Measurements from ENCODE around the gene ADARB2.

The ADARB2 gene

DNA sequence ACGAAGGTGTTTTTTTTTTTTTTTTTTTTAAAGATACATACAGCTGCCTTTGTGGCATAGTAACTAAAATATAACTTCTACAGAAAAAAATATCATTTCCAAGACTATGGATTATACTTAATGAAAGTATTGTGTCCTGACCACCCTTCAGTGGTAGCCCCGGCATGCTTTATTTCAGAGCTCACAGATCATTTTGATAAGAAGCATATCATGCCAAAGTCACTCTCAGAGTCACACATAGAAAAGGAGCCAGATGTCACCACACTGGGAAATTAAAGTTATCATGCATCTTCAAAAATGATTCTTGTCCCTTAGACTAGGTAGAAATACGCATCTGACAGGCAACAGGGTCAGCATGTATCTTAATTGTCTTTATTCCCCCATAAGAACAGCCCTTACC is 3.0 kb downstream of the ADARB2 start:
- Histone ChIP-seq H3K4me3 (ENCODE audit: low read depth, low read length) (no peak overlapping the region), H3K36me3 (ENCODE audit: control insufficient read depth, insufficient read depth, low read length) (no peaks in the 10 kb centered on the region), H3K27me3 (ENCODE audit: control insufficient read depth, insufficient read depth, low read length) (peaks cover 42% of the 10 kb centered on the region), H3K9ac (ENCODE audit: low read depth, low read length) (no peak overlapping the region), H3K4me1 (ENCODE audit: control insufficient read depth, insufficient read depth, low read length) (peaks cover 7% of the 10 kb centered on the region), H3K9me3 (ENCODE audit: control insufficient read depth, insufficient read depth, low read length) (no peaks in the 10 kb centered on the region)

DNA sequence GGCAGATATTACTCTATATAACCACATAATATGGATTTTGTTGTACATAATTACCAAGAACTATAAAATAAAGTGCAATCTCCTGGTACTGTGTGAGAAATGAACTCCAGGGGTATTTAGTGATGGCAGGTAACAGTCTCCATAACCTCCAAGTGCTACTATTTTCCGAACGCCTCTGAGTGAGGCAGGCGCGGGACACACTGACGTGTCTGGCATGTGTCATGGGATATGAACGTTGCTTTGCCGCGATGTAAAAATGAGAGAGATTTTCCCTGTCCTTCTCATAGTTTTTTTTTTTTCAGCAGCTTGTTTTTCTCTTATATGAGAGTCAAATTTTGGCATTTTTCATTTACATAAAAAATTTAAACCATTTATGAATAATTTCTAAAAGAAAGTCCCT is 3.6 kb downstream of the ADARB2 start:
- Histone ChIP-seq H3K27me3 (ENCODE audit: control insufficient read depth, insufficient read depth, low read length) (peaks cover 37% of the 10 kb centered on the region), H3K9me3 (ENCODE audit: control insufficient read depth, insufficient read depth, low read length) (no peaks in the 10 kb centered on the region), H3K4me1 (ENCODE audit: control insufficient read depth, insufficient read depth, low read length) (peaks cover 7% of the 10 kb centered on the region), H3K9ac (ENCODE audit: low read depth, low read length) (no peak overlapping the region), H3K36me3 (ENCODE audit: control insufficient read depth, insufficient read depth, low read length) (no peaks in the 10 kb centered on the region), H3K4me3 (ENCODE audit: low read depth, low read length) (no peak overlapping the region)

DNA sequence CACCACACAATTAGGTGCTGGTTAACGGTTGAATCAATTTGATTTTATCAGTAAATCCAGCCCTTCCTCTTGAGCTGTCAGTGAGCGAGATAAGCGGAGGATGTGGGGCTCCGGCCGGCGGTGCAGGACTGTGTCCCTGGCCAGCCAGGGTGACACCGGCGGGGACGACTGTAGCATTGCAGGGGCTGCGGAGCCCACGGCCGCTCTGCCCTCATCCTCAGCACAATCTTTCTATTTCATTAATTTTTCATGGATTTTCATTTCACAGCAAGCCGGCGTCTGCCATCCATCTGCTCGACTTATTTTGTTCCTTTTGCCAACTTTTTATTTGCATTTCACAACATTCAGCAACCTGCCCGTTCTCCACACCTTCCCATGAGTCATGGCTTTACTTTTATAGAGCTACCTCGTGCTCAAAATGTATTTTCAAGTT is 4.7 kb downstream of the ADARB2 start:
- H3K4me3 ChIP-seq (ENCODE audit: low read depth, low read length) = no peak overlapping the region
- peaks cover 3% of the 10 kb centered on the region for H3K4me1 ChIP-seq (ENCODE audit: control insufficient read depth, insufficient read depth, low read length)
- no peaks in the 10 kb centered on the region for H3K36me3 ChIP-seq (ENCODE audit: control insufficient read depth, insufficient read depth, low read length)
- no peak overlapping the region for H3K9ac ChIP-seq (ENCODE audit: low read depth, low read length)
- peaks cover 26% of the 10 kb centered on the region for H3K27me3 ChIP-seq (ENCODE audit: control insufficient read depth, insufficient read depth, low read length)
- H3K9me3 ChIP-seq (ENCODE audit: control insufficient read depth, insufficient read depth, low read length) = no peaks in the 10 kb centered on the region

DNA sequence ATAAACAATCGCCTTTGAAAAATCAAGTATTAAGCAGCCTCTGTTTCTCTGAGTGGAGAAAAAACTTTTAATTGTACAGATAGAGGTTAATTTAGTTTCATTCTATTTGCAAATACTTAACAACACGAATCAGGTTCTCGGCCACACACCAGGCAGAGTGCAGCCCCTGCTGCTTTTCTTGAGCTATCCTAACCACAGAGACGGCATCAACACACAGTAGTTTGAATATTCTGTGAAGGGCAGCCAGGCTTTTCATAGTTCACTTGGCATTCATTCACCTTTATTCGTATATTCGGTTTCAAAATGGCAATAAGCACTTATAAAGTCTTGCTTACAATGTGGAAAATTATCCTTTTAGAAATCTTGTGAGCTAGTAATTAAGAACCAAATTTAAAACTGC is 5.7 kb downstream of the ADARB2 start:
- Histone ChIP-seq H3K36me3 (ENCODE audit: control insufficient read depth, insufficient read depth, low read length) (no peaks in the 10 kb centered on the region), H3K9ac (ENCODE audit: low read depth, low read length) (no peak overlapping the region), H3K4me1 (ENCODE audit: control insufficient read depth, insufficient read depth, low read length) (peaks cover 3% of the 10 kb centered on the region), H3K9me3 (ENCODE audit: control insufficient read depth, insufficient read depth, low read length) (no peaks in the 10 kb centered on the region), H3K27me3 (ENCODE audit: control insufficient read depth, insufficient read depth, low read length) (peaks cover 24% of the 10 kb centered on the region), H3K4me3 (ENCODE audit: low read depth, low read length) (no peak overlapping the region)

DNA sequence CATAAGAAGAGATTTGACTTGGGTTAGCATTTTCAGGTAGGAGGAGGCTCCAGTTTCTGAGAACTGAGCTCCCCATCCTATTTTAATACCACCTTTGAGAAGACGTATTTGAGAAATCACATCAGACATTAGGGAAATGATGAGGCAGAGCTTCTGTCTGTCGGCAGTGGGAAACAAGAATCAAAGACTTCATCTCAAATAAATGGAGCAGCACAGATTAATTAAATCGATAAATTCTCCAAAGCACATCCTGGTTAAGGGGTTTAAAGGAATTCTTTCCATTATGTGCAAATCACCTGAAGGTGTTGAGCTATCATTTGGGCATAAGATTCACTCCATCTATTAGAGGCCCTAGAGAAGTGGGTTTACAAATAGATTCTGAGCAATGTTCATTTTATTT is 7.6 kb downstream of the ADARB2 start:
- H3K27me3 ChIP-seq (ENCODE audit: control insufficient read depth, insufficient read depth, low read length) = peaks cover 6% of the 10 kb centered on the region
- H3K9ac ChIP-seq (ENCODE audit: low read depth, low read length) = no peak overlapping the region
- no peaks in the 10 kb centered on the region for H3K36me3 ChIP-seq (ENCODE audit: control insufficient read depth, insufficient read depth, low read length)
- no peaks in the 10 kb centered on the region for H3K9me3 ChIP-seq (ENCODE audit: control insufficient read depth, insufficient read depth, low read length)
- peaks cover 3% of the 10 kb centered on the region for H3K4me1 ChIP-seq (ENCODE audit: control insufficient read depth, insufficient read depth, low read length)
- no peak overlapping the region for H3K4me3 ChIP-seq (ENCODE audit: low read depth, low read length)

DNA sequence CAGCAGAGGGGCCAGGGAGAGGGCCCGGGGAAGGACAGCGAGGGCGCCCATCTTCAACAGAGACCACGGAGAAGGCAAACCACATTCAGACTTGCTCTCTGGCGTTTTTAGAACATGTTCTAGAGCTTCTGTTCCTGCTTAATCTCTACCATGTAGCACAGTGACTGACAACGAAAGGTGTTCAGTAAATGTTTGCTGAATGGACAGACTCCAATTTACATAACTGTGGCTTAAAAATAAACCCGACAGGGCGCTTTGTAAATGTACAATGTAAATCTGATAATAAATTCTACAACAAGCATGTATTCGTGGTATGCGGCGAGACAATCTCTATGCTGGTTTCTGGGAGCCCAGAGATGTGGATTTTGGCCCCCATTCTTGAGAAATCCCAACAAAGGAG is 10.5 kb downstream of the ADARB2 start:
- no peaks in the 10 kb centered on the region for H3K9me3 ChIP-seq (ENCODE audit: control insufficient read depth, insufficient read depth, low read length)
- H3K36me3 ChIP-seq (ENCODE audit: control insufficient read depth, insufficient read depth, low read length) = no peaks in the 10 kb centered on the region
- H3K9ac ChIP-seq (ENCODE audit: low read depth, low read length) = no peak overlapping the region
- H3K4me1 ChIP-seq (ENCODE audit: control insufficient read depth, insufficient read depth, low read length) = peaks cover 3% of the 10 kb centered on the region
- H3K27me3 ChIP-seq (ENCODE audit: control insufficient read depth, insufficient read depth, low read length) = no peaks in the 10 kb centered on the region
- H3K4me3 ChIP-seq (ENCODE audit: low read depth, low read length) = no peak overlapping the region

DNA sequence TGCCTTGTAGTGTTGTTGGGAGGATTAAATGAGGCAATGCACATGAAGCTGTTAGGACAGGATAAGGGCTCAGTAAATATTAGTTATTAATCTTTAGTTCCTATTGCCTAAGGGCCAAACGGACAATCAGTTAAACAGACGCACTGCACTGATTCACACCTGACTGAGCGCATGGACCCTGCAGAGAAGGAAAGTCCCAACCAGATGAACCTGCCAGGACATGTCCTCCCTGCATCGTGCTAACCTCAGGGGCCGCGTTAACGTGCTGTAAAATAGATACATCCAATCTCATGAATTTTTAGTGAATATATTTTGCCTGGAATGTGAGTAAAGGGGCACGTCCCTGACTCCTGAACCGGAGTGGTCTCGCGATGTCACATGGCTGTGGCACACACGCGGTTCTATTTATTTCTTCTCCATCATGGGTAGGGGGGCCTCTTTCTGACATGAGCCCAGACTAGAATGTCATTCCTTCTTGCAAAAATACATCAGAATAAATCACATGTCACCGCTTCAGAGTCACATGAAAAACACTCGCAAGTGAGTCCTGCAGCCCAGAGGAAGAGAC is 12.3 kb downstream of the ADARB2 start:
- Histone ChIP-seq H3K27me3 (ENCODE audit: control insufficient read depth, insufficient read depth, low read length) (no peaks in the 10 kb centered on the region), H3K4me1 (ENCODE audit: control insufficient read depth, insufficient read depth, low read length) (no peaks in the 10 kb centered on the region), H3K4me3 (ENCODE audit: low read depth, low read length) (no peak overlapping the region), H3K9ac (ENCODE audit: low read depth, low read length) (no peak overlapping the region), H3K9me3 (ENCODE audit: control insufficient read depth, insufficient read depth, low read length) (no peaks in the 10 kb centered on the region), H3K36me3 (ENCODE audit: control insufficient read depth, insufficient read depth, low read length) (no peaks in the 10 kb centered on the region)

DNA sequence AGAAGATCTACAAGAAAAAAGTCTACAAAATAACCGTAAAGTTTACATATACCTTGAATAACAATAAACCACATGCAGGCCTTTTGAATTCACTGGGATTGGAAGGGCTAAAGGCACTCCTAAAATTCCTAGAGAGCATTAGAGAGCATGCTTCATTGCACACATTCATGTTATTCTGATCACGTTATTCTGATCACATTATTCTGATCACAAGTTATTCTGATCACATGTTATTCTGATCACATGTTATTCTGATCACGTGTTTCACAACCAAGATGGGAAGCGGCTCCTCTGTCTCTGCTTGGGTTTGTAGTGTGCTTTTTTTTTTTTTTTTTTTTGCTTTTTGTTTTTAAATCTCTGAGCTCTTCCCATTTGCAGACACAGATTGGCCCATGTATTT is 20.5 kb downstream of the ADARB2 start:
- no peaks in the 10 kb centered on the region for H3K9me3 ChIP-seq (ENCODE audit: control insufficient read depth, insufficient read depth, low read length)
- H3K4me1 ChIP-seq (ENCODE audit: control insufficient read depth, insufficient read depth, low read length) = peaks cover 10% of the 10 kb centered on the region
- peaks cover 5% of the 10 kb centered on the region for H3K27me3 ChIP-seq (ENCODE audit: control insufficient read depth, insufficient read depth, low read length)
- no peaks in the 10 kb centered on the region for H3K36me3 ChIP-seq (ENCODE audit: control insufficient read depth, insufficient read depth, low read length)
- no peak overlapping the region for H3K9ac ChIP-seq (ENCODE audit: low read depth, low read length)
- H3K4me3 ChIP-seq (ENCODE audit: low read depth, low read length) = no peak overlapping the region

DNA sequence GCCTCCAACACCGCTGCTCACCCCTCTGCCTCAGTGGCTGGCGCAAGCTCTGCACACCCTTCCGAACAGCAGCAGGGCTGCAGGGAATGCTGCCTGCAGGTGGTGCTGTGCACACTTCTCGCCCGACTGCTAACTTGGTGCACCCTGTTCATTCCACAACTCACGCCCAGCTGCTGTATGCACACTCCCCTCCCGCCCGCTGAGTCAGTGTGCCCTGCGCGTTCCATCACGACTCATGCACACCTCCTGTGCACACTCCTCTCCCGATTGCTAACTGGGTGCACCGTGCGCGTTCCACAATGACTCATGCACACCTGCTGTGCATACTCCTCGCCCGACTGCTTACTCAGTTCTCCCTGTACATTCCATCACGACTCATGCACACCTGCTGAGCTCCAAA is 21.5 kb downstream of the ADARB2 start:
- Histone ChIP-seq H3K4me3 (ENCODE audit: low read depth, low read length) (peak overlapping the region; percentile 33), H3K36me3 (ENCODE audit: control insufficient read depth, insufficient read depth, low read length) (no peaks in the 10 kb centered on the region), H3K27me3 (ENCODE audit: control insufficient read depth, insufficient read depth, low read length) (peaks cover 5% of the 10 kb centered on the region), H3K4me1 (ENCODE audit: control insufficient read depth, insufficient read depth, low read length) (peaks cover 10% of the 10 kb centered on the region), H3K9me3 (ENCODE audit: control insufficient read depth, insufficient read depth, low read length) (no peaks in the 10 kb centered on the region), H3K9ac (ENCODE audit: low read depth, low read length) (no peak overlapping the region)

DNA sequence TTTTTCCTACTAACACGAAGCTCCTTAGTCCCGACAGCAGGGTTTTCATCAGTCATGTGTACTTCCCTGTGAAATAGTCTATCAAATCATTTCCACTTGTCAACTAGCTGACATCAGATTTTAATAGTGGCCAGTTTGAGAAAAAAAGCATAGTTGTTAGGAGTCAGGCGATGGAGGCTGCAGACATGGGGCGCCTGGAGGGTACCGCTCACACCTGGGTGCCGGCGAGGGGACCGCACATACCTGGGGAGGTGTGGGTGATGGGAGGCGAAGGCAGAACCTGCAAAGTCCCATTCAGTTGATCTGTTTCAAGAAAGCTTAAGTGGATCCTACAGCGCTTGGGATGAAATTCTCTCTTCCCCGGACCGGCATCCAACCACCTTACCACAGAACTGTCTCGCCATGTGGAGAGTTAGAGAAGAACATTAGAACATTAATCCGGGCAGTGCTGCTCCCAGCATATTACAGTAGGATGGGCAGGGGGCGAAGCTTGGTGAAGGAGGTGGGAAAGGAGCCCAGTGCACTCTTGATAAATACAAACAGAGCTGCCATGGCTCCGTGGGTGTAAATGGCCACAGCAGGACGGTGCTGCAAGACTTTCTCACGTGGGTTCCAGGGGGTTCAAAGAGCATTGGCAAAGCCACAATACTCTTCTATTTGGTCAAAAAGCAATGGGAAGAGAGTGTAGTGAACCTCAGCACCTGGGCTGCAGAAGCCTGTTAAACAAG is 24.2 kb downstream of the ADARB2 start:
- Histone ChIP-seq H3K9ac (ENCODE audit: low read depth, low read length) (no peak overlapping the region), H3K27me3 (ENCODE audit: control insufficient read depth, insufficient read depth, low read length) (peaks cover 5% of the 10 kb centered on the region), H3K4me3 (ENCODE audit: low read depth, low read length) (no peak overlapping the region), H3K9me3 (ENCODE audit: control insufficient read depth, insufficient read depth, low read length) (no peaks in the 10 kb centered on the region), H3K4me1 (ENCODE audit: control insufficient read depth, insufficient read depth, low read length) (peaks cover 10% of the 10 kb centered on the region), H3K36me3 (ENCODE audit: control insufficient read depth, insufficient read depth, low read length) (no peaks in the 10 kb centered on the region)

DNA sequence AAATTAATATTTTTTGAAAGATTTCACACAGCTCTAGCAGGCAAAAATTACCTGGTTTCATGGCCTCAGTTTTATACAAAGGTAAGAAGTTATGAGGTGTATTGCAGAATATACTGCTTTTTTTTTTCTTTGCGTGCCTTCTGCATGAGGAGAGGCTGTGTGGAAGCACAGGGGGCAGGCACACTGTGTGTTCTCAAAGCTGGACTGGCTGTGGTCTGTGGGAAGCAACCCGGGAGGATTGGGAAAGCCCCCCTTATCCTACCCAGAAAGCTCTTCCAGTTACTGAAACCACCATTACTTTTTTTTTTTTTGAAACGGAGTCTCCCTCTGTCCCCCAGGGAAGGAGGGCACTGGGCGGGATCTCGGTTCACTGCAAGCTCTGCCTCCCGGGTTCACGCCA is 25.0 kb downstream of the ADARB2 start:
- H3K27me3 ChIP-seq (ENCODE audit: control insufficient read depth, insufficient read depth, low read length) = peaks cover 5% of the 10 kb centered on the region
- no peak overlapping the region for H3K9ac ChIP-seq (ENCODE audit: low read depth, low read length)

DNA sequence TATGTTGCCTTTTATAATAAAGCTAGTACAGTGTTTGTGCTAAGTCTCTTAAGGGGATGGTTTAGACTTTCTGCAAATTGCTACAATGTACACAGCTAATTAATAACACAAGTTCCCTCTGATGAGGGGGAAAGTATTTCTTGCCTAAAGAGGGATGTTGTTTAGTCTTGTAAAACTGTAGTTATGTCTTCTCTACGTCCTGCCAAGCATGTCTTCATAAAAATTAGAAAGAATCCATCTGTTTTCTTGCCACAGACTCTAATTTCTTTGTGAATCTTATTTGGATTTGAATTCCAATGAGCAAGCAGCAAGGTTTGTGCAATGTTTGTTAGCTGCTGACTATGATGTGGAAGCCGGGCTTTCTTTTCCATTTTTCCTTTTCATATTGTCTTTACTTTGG is 28.2 kb downstream of the ADARB2 start:
- no peak overlapping the region for H3K4me3 ChIP-seq (ENCODE audit: low read depth, low read length)
- H3K9me3 ChIP-seq (ENCODE audit: control insufficient read depth, insufficient read depth, low read length) = no peaks in the 10 kb centered on the region
- no peaks in the 10 kb centered on the region for H3K27me3 ChIP-seq (ENCODE audit: control insufficient read depth, insufficient read depth, low read length)
- H3K4me1 ChIP-seq (ENCODE audit: control insufficient read depth, insufficient read depth, low read length) = no peaks in the 10 kb centered on the region
- H3K9ac ChIP-seq (ENCODE audit: low read depth, low read length) = no peak overlapping the region
- no peaks in the 10 kb centered on the region for H3K36me3 ChIP-seq (ENCODE audit: control insufficient read depth, insufficient read depth, low read length)

More for the DNA sequence above, 25.0 kb downstream of the ADARB2 start:
- Histone ChIP-seq H3K36me3 (ENCODE audit: control insufficient read depth, insufficient read depth, low read length) (no peaks in the 10 kb centered on the region), H3K9me3 (ENCODE audit: control insufficient read depth, insufficient read depth, low read length) (no peaks in the 10 kb centered on the region), H3K4me1 (ENCODE audit: control insufficient read depth, insufficient read depth, low read length) (peaks cover 10% of the 10 kb centered on the region), H3K4me3 (ENCODE audit: low read depth, low read length) (no peak overlapping the region)
